Hypothalamus (tissue), 51 donors: ENCODE measurements around the gene FAM180A.

Experiments used
- DNase-seq, 51 donors: peaks; one replicate each; lab custom pipeline; 2025; lab: John Stamatoyannopoulos, UW

FAM180A gene

GRCh38 chr7:135685306-135686084 is 63.1 kb downstream of the FAM180A start:
- DNase-seq: no peak

GRCh38 chr7:135684699-135685098 is 63.9 kb downstream of the FAM180A start:
- DNase-seq: no peak

GRCh38 chr7:135684136-135684535 is 64.5 kb downstream of the FAM180A start:
- no peak for DNase-seq

GRCh38 chr7:135683609-135684008 is 65.0 kb downstream of the FAM180A start:
- DNase-seq: no peak

GRCh38 chr7:135682191-135682590 is 66.4 kb downstream of the FAM180A start:
- DNase-seq: no peak

GRCh38 chr7:135681762-135682161 is 66.9 kb downstream of the FAM180A start:
- no peak for DNase-seq
